GM23338 (cell line): ENCODE data around the gene CDH4. TPM values are rescaled to one million over a fixed set of nuclear protein-coding genes. Genes with fewer than 3 reads are reported as not detected.

Experiments used
- ATAC-seq: fragments of 200-7000 bp; cut with Tn5 transposase; 3 replicates; pipeline ENCODE4 v1.9.1; 2020
- DNase-seq: peaks from one replicate; pipeline ENCODE4 v3.0.0-alpha.2; 2015; ENCODE audit warnings: low spot score
- H2AFZ ChIP-seq: fragments of 200-600 bp; sonication (generic); 2 replicates; pipeline ENCODE4 v1.8.0; 2016; ENCODE audit warnings: antibody characterized with exemption, mild to moderate bottlenecking, moderate library complexity
- H3F3A ChIP-seq: fragments of 200-600 bp; sonication (generic); replicated peaks from 2 replicates; pipeline ENCODE4 v1.8.0; 2017; ENCODE audit warnings: antibody characterized with exemption, mixed run types, low read depth
- H3K27ac ChIP-seq: fragments of 200-600 bp; sonication (generic); 2 replicates; pipeline ENCODE4 v1.6.1; 2016; ENCODE audit warnings: low read depth
- H3K27me3 ChIP-seq: fragments of 200-600 bp; sonication (generic); 2 replicates; pipeline ENCODE4 v1.8.0; 2016; ENCODE audit warnings: mild to moderate bottlenecking, mixed run types, moderate library complexity; ENCODE audit not compliant: insufficient read depth
- H3K36me3 ChIP-seq: fragments of 200-600 bp; sonication (generic); 2 replicates; pipeline ENCODE4 v1.8.0; 2016; ENCODE audit warnings: mild to moderate bottlenecking; ENCODE audit not compliant: insufficient read depth
- H3K4me1 ChIP-seq: fragments of 200-600 bp; sonication (generic); 2 replicates; pipeline ENCODE4 v1.8.0; 2016; ENCODE audit warnings: mild to moderate bottlenecking, moderate library complexity; ENCODE audit not compliant: insufficient read depth
- H3K4me2 ChIP-seq: fragments of 200-600 bp; sonication (generic); 2 replicates; pipeline ENCODE4 v1.7.1; 2017; ENCODE audit warnings: mixed run types
- H3K4me3 ChIP-seq: fragments of 200-600 bp; sonication (generic); 2 replicates; pipeline ENCODE4 v1.6.1; 2016; ENCODE audit warnings: mixed run types
- H3K79me2 ChIP-seq: fragments of 200-600 bp; sonication (generic); replicated peaks from 2 replicates; pipeline ENCODE4 v1.8.0; 2017; ENCODE audit warnings: mild to moderate bottlenecking; ENCODE audit not compliant: insufficient read depth
- H3K9me2 ChIP-seq: fragments of 200-600 bp; sonication (generic); 2 replicates; pipeline ENCODE4 v1.8.0; 2017; ENCODE audit not compliant: insufficient read depth
- H4K20me1 ChIP-seq: fragments of 200-600 bp; sonication (generic); replicated peaks from 2 replicates; pipeline ENCODE4 v1.8.0; 2017; ENCODE audit warnings: mild to moderate bottlenecking; ENCODE audit not compliant: insufficient read depth
- H3K27ac Mint-ChIP-seq: 2 replicates; pipeline ENCODE4 v1.8.0; 2020; ENCODE audit warnings: inconsistent platforms, mild to moderate bottlenecking, moderate library complexity, mixed read lengths
- H3K27me3 Mint-ChIP-seq: 3 replicates; pipeline ENCODE4 v1.8.0; 2022; ENCODE audit warnings: low read depth, mild to moderate bottlenecking, moderate library complexity, mixed read lengths, inconsistent platforms; ENCODE audit not compliant: insufficient read depth, poor library complexity
- H3K36me3 Mint-ChIP-seq: 3 replicates; pipeline ENCODE4 v1.8.0; 2021; ENCODE audit warnings: low read depth, mild to moderate bottlenecking, inconsistent platforms, moderate library complexity, mixed read lengths
- H3K4me1 Mint-ChIP-seq: 3 replicates; pipeline ENCODE4 v1.8.0; 2020; ENCODE audit warnings: mild to moderate bottlenecking, inconsistent platforms, mixed read lengths
- H3K4me3 Mint-ChIP-seq: 3 replicates; pipeline ENCODE4 v1.8.0; 2021; ENCODE audit warnings: moderate library complexity, mild to moderate bottlenecking, inconsistent platforms, mixed read lengths
- H3K9me3 Mint-ChIP-seq: 3 replicates; pipeline ENCODE4 v1.8.0; 2020; ENCODE audit warnings: moderate library complexity, mild to moderate bottlenecking, inconsistent platforms, mixed read lengths
- CREB1 ChIP-seq: fragments of 250-450 bp; sonication (Bioruptor Pico); IDR thresholded peaks from 2 replicates; pipeline ENCODE4 v1.5.0; 2020; ENCODE audit warnings: low read depth, mild to moderate bottlenecking, moderate library complexity
- CTCF ChIP-seq, 2 experiments: fragments of 200-600 bp in 1 of 2; sonication (generic) in 1 of 2; conservative IDR thresholded peaks; 2 replicates each; pipeline versions ENCODE4 v1.5.1 to v1.6.1; 2016 to 2017; ENCODE audit warnings: antibody characterized with exemption in 2 of 2, low read depth in 2 of 2, mild to moderate bottlenecking in 2 of 2, moderate library complexity in 1 of 2
- ETS1 ChIP-seq: IDR thresholded peaks from 2 replicates; pipeline ENCODE4 v1.6.1; 2016; ENCODE audit warnings: antibody characterized with exemption
- EZH2 ChIP-seq: fragments of 200-600 bp; sonication (generic); IDR thresholded peaks from one replicate; pipeline ENCODE4 v1.8.0; 2017; ENCODE audit warnings: antibody characterized with exemption, mild to moderate bottlenecking, low read depth; ENCODE audit not compliant: unreplicated experiment
- EZH2phosphoT487 ChIP-seq: fragments of 200-600 bp; sonication (generic); IDR thresholded peaks from one replicate; pipeline ENCODE4 v1.8.1; 2018; ENCODE audit warnings: antibody characterized with exemption; ENCODE audit not compliant: unreplicated experiment
- JUNB ChIP-seq: IDR thresholded peaks from one replicate; pipeline ENCODE4 v1.6.1; 2016; ENCODE audit warnings: antibody characterized with exemption; ENCODE audit not compliant: unreplicated experiment
- NANOG ChIP-seq: IDR thresholded peaks from 2 replicates; pipeline ENCODE4 v1.6.1; 2016; ENCODE audit warnings: antibody characterized with exemption, borderline replicate concordance
- POLR2AphosphoS5 ChIP-seq: IDR thresholded peaks from 2 replicates; pipeline ENCODE4 v1.6.1; 2016; ENCODE audit warnings: antibody characterized with exemption, low read depth
- REST ChIP-seq: IDR thresholded peaks from one replicate; pipeline ENCODE4 v1.6.1; 2018; ENCODE audit warnings: antibody characterized with exemption; ENCODE audit not compliant: unreplicated experiment
- STAT1 ChIP-seq: IDR thresholded peaks from one replicate; pipeline ENCODE4 v1.6.1; 2016; ENCODE audit warnings: antibody characterized with exemption; ENCODE audit not compliant: unreplicated experiment
- ZNF114 ChIP-seq: fragments of 250-450 bp; sonication (Bioruptor Pico); IDR thresholded peaks from 2 replicates; pipeline ENCODE4 v1.5.0; 2020; ENCODE audit warnings: mild to moderate bottlenecking, moderate library complexity
- ZNF331 ChIP-seq: fragments of 250-450 bp; sonication (Bioruptor Pico); IDR thresholded peaks from 2 replicates; pipeline ENCODE4 v1.5.0; 2020; ENCODE audit warnings: low read depth, mild to moderate bottlenecking, moderate library complexity
- ZNF462 ChIP-seq: fragments of 250-450 bp; sonication (Bioruptor Pico); IDR thresholded peaks from 2 replicates; pipeline ENCODE4 v1.5.0; 2020; ENCODE audit warnings: mild to moderate bottlenecking, moderate library complexity
- polyA plus RNA-seq: library from polyadenylated mRNA; unstranded; fragments of >200 nt; fragmentation: Nextera tagmentation; extraction: Ambion mirVana; gene quantifications from 2 replicates; pipeline ENCODE4 v1.2.1, GENCODE V29; 2016
- total RNA-seq: library from RNA; depleted of rRNA; stranded (reverse); fragments of >200 nt; shearing (Covaris generic); gene quantifications from 2 replicates; pipeline ENCODE4 v1.2.3, GENCODE V29; 2014

Gene CDH4
- total and polyA plus RNA-seq, 2 experiments from 2014 or later = 1.2 to 4.2 TPM

- ATAC-seq (no peak), DNase-seq (no peak)
- Histone ChIP-seq H3K9me2 (no peaks in the 10 kb centered on the region), H3K36me3 (no peaks in the 10 kb centered on the region), H3K4me2 (no peak overlapping the region), H3F3A (no peaks in the 10 kb centered on the region), H4K20me1 (no peaks in the 10 kb centered on the region), H3K27ac (no peak overlapping the region), H3K4me3 (no peak overlapping the region), H3K4me1 (no peaks in the 10 kb centered on the region), H3K27me3 (no peaks in the 10 kb centered on the region), H3K79me2 (no peaks in the 10 kb centered on the region), H2AFZ (no peak overlapping the region)
- H3K27me3 Mint-ChIP-seq = peaks cover 9% of the 10 kb centered on the region
- peaks cover 27% of the 10 kb centered on the region for H3K4me1 Mint-ChIP-seq
- no peaks in the 10 kb centered on the region for H3K36me3 Mint-ChIP-seq
- no peak overlapping the region for H3K27ac Mint-ChIP-seq
- H3K9me3 Mint-ChIP-seq = no peaks in the 10 kb centered on the region
- H3K4me3 Mint-ChIP-seq = no peak overlapping the region
- TF ChIP-seq STAT1 = no peak
- no peak for TF ChIP-seq ZNF331 (CRISPR knock-in tag)
- TF ChIP-seq POLR2AphosphoS5 = no peak
- TF ChIP-seq ETS1 = no peak
- TF ChIP-seq EZH2phosphoT487 = no peak
- TF ChIP-seq CTCF (conservative IDR thresholded peaks at IDR 0.05; ENCODE audit: low read depth in 2 of 2) = no peak
- no peak for TF ChIP-seq NANOG
- TF ChIP-seq ZNF114 (CRISPR knock-in tag) = no peak
- TF ChIP-seq REST = no peak
- TF ChIP-seq ZNF462 = no peak
- no peak for TF ChIP-seq EZH2
- TF ChIP-seq CREB1 (CRISPR knock-in tag) = no peak
- no peak for TF ChIP-seq JUNB
Measured at GRCh38 chr20:61938839-61939690, 687.0 kb downstream of the CDH4 start.
